Measurements from ENCODE around the gene RPTOR.

Gene RPTOR

GRCh38 chr17:80569924-80570323 lies 25.3 kb downstream of the RPTOR start:
- TF ChIP-seq POLR2AphosphoS5 (IDR thresholded peaks at IDR 0.05; ENCODE audit: low read depth), result no peak
- TF ChIP-seq SPI1 (IDR thresholded peaks at IDR 0.05; ENCODE audit: borderline replicate concordance, low read depth), result no peak
- TF ChIP-seq GABPA (IDR thresholded peaks at IDR 0.05; ENCODE audit: low read depth), result no peak
- TF ChIP-seq REST (IDR thresholded peaks at IDR 0.05; ENCODE audit: insufficient replicate concordance, low read depth), result no peak
- no peak for TF ChIP-seq CTCF (IDR thresholded peaks at IDR 0.05; ENCODE audit: insufficient read depth, low read length)
- H3K4me3 ChIP-seq (replicated peaks; ENCODE audit: insufficient read depth, low read length), result no peak overlapping the region
- no peaks in the 10 kb centered on the region for H3K27me3 ChIP-seq (ENCODE audit: insufficient read depth, poor library complexity, severe bottlenecking)
- no peak for DNase-seq (ENCODE audit: low read depth in 1 of 2, low spot score in 1 of 2)
- no peak overlapping the region for H3K27ac ChIP-seq (replicated peaks)

DNA sequence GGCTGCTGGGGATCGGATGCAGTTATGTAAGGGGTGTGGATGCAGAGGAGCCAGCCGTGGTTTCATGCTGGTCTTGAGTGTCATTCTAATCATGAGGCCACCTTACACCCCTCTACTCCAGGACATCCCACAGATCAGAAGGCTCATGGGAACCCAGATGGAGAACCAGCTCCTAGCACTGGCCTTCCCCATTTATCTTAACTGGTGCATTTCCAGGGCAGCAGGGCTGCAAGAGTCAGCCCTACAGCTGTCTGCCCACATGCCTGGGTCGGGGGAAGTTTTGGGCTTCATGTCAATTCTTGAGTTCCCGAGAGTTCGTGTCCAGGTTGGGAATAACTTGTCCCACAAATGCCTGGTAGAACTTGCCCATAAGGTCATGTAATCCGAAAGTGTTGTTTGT lies 29.1 kb downstream of the RPTOR start:
- Histone ChIP-seq H3K4me3 (replicated peaks; ENCODE audit: insufficient read depth, low read length) (no peak overlapping the region), H3K27me3 (ENCODE audit: insufficient read depth, poor library complexity, severe bottlenecking) (no peaks in the 10 kb centered on the region), H3K27ac (replicated peaks) (no peak overlapping the region)
- DNase-seq (ENCODE audit: low read depth in 1 of 2, low spot score in 1 of 2), result no peak
- TF ChIP-seq SPI1 (IDR thresholded peaks at IDR 0.05; ENCODE audit: borderline replicate concordance, low read depth) (no peak), CTCF (IDR thresholded peaks at IDR 0.05; ENCODE audit: insufficient read depth, low read length) (no peak), GABPA (IDR thresholded peaks at IDR 0.05; ENCODE audit: low read depth) (no peak), REST (IDR thresholded peaks at IDR 0.05; ENCODE audit: insufficient replicate concordance, low read depth) (no peak), POLR2AphosphoS5 (IDR thresholded peaks at IDR 0.05; ENCODE audit: low read depth) (no peak)

- Histone ChIP-seq H3K27me3 (ENCODE audit: insufficient read depth, poor library complexity, severe bottlenecking) (no peaks in the 10 kb centered on the region), H3K27ac (replicated peaks) (no peak overlapping the region), H3K4me3 (replicated peaks; ENCODE audit: insufficient read depth, low read length) (no peak overlapping the region)
- no peak for TF ChIP-seq POLR2AphosphoS5 (IDR thresholded peaks at IDR 0.05; ENCODE audit: low read depth)
- no peak for TF ChIP-seq GABPA (IDR thresholded peaks at IDR 0.05; ENCODE audit: low read depth)
- TF ChIP-seq SPI1 (IDR thresholded peaks at IDR 0.05; ENCODE audit: borderline replicate concordance, low read depth), result no peak
- no peak for TF ChIP-seq REST (IDR thresholded peaks at IDR 0.05; ENCODE audit: insufficient replicate concordance, low read depth)
- no peak for TF ChIP-seq CTCF (IDR thresholded peaks at IDR 0.05; ENCODE audit: insufficient read depth, low read length)
- DNase-seq (ENCODE audit: low read depth in 1 of 2, low spot score in 1 of 2), result no peak
Measured at GRCh38 chr17:80574496-80574895, 29.9 kb downstream of the RPTOR start.
